AG04449 (cell line): ENCODE results near the gene SRD5A3.

Source experiments
- CTCF ChIA-PET: fragments of 350-600 bp; formaldehyde crosslinking; extraction: SDS; loops from one replicate; lab custom pipeline; 2021; ENCODE audit warnings: antibody characterized with exemption; lab: Yijun Ruan, JAX
- POLR2A ChIA-PET: fragments of 400-600, 350-600 bp; formaldehyde crosslinking; extraction: SDS; loops from one replicate; lab custom pipeline; 2020; ENCODE audit warnings: antibody characterized with exemption, inconsistent platforms; lab: Yijun Ruan, JAX
- DNase-seq: peaks from one replicate; pipeline ENCODE4 v3.0.0-alpha.2; 2010; ENCODE audit warnings: low read depth, low spot score
- H3K4me3 ChIP-seq: 2 replicates; pipeline ENCODE4 v1.5.1; 2011; ENCODE audit warnings: low read depth, mild to moderate bottlenecking, control low read depth, low read length
- TF ChIP-seq, protein P1 (sequence below): IDR thresholded peaks from one replicate; pipeline ENCODE4 v1.5.1; 2011; ENCODE audit warnings: mild to moderate bottlenecking, moderate library complexity, low read length, control low read depth, inconsistent platforms; ENCODE audit not compliant: insufficient read depth; ENCODE audit errors: missing control alignments

The SRD5A3 gene

GRCh38 chr4:55398966-55399365 lies 52.9 kb downstream of the SRD5A3 start:
- CTCF ChIA-PET, result interaction anchor here (0.7 to 2.5 kb wide), 6 partner anchors 10 to 53 kb away, joined by 3 to 11 read pairs (median 8); partner anchors contain the start of gene SRD5A3
- POLR2A ChIA-PET, result no interaction called here
- no peak for DNase-seq
- TF ChIP-seq, protein P1, sequence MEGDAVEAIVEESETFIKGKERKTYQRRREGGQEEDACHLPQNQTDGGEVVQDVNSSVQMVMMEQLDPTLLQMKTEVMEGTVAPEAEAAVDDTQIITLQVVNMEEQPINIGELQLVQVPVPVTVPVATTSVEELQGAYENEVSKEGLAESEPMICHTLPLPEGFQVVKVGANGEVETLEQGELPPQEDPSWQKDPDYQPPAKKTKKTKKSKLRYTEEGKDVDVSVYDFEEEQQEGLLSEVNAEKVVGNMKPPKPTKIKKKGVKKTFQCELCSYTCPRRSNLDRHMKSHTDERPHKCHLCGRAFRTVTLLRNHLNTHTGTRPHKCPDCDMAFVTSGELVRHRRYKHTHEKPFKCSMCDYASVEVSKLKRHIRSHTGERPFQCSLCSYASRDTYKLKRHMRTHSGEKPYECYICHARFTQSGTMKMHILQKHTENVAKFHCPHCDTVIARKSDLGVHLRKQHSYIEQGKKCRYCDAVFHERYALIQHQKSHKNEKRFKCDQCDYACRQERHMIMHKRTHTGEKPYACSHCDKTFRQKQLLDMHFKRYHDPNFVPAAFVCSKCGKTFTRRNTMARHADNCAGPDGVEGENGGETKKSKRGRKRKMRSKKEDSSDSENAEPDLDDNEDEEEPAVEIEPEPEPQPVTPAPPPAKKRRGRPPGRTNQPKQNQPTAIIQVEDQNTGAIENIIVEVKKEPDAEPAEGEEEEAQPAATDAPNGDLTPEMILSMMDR, result no peak
- peak overlapping the region; percentile 82 for H3K4me3 ChIP-seq

- TF ChIP-seq, protein P1, result no peak
- ChIA-PET POLR2A (no interaction called here), CTCF (interaction anchor here (1.3 to 2.5 kb wide), 4 partner anchors 9 to 54 kb away, joined by 5 to 11 read pairs (median 10); partner anchors contain the start of gene SRD5A3)
- peak overlapping the region; percentile 23 for H3K4me3 ChIP-seq
- no peak for DNase-seq
Measured at GRCh38 chr4:55399581-55399980, 53.5 kb downstream of the SRD5A3 start.

DNA sequence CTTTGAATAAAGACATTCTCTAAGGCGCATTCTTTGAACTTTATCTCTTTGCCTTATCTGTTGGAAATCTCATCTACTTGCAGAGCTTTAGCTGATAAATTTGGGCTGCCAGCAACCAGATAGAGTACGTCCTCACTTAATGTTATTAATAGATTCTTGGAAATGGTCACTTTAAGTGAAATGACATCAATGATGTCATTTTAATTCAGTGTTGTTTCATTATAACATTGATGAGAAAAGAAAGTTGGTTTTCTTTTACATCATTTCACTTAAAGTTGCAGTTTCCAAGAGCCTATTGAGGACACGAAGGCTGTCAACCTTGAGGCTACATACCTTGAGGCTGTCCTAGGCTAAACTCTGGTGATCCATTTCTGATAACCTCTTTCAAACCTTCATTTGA lies 59.0 kb downstream of the SRD5A3 start:
- no peak overlapping the region for H3K4me3 ChIP-seq
- DNase-seq, result no peak
- CTCF ChIA-PET, result interaction anchor here (1.9 kb wide), 1 partner anchor 12 kb away, joined by 9 read pairs; no protein-coding TSS in a partner anchor
- TF ChIP-seq, protein P1, result no peak
- POLR2A ChIA-PET, result no interaction called here

GRCh38 chr4:55406545-55406944 lies 60.5 kb downstream of the SRD5A3 start:
- TF ChIP-seq, protein P1, result no peak
- CTCF ChIA-PET, result interaction anchor here (0.8 to 2.0 kb wide), 4 partner anchors 11 to 146 kb away, joined by 3 to 9 read pairs (median 4); partner anchors contain the start of gene SRD5A3
- H3K4me3 ChIP-seq, result no peak overlapping the region
- POLR2A ChIA-PET, result no interaction called here
- no peak for DNase-seq

GRCh38 chr4:55407119-55407518 lies 61.1 kb downstream of the SRD5A3 start:
- ChIA-PET CTCF (interaction anchor here (1.1 to 2.0 kb wide), 3 partner anchors 10 to 61 kb away, joined by 3 to 9 read pairs (median 5); partner anchors contain the start of gene SRD5A3), POLR2A (no interaction called here)
- no peak overlapping the region for H3K4me3 ChIP-seq
- no peak for DNase-seq
- TF ChIP-seq, protein P1, result no peak

GRCh38 chr4:55407764-55408163 lies 61.7 kb downstream of the SRD5A3 start:
- ChIA-PET CTCF (interaction anchor here (2.0 to 3.7 kb wide), 2 partner anchors 61 to 62 kb away, joined by 5 to 21 read pairs; partner anchors contain the start of gene SRD5A3), POLR2A (no interaction called here)
- TF ChIP-seq, protein P1, result no peak
- DNase-seq, result no peak
- H3K4me3 ChIP-seq, result no peak overlapping the region
